Transverse colon (tissue), 4 donors: Measurements from ENCODE around the gene ZCCHC4.

Experiments used
- EP300 ChIP-seq: sonication (generic); formaldehyde crosslinking; IDR thresholded peaks from one replicate; pipeline ENCODE4 v1.6.1; 2017; ENCODE audit warnings: antibody characterized with exemption, low read depth
- POLR2A ChIP-seq: fragments of 450-650 bp; IDR thresholded peaks from one replicate; pipeline ENCODE4 v1.6.1; 2016; ENCODE audit warnings: antibody characterized with exemption, mild to moderate bottlenecking, moderate library complexity
- POLR2AphosphoS5 ChIP-seq, 3 donors: sonication (generic); formaldehyde crosslinking; IDR thresholded peaks; one replicate each; pipeline ENCODE4 v1.6.1; 2016; ENCODE audit warnings: antibody characterized with exemption in 3 of 3
- TF ChIP-seq, protein P1 (sequence below), 5 experiments: fragments of 200-600 bp in 3 of 5; fragments of 450-650 bp in 2 of 5; sonication (generic) in 3 of 5; IDR thresholded peaks; 1 replicate in 2 of 5; 2 replicates in 3 of 5; pipeline ENCODE4 v1.5.1; 2016 to 2017; ENCODE audit warnings: antibody characterized with exemption in 5 of 5, inconsistent platforms in 3 of 5, mild to moderate bottlenecking in 2 of 5, moderate library complexity in 1 of 5

DNA sequence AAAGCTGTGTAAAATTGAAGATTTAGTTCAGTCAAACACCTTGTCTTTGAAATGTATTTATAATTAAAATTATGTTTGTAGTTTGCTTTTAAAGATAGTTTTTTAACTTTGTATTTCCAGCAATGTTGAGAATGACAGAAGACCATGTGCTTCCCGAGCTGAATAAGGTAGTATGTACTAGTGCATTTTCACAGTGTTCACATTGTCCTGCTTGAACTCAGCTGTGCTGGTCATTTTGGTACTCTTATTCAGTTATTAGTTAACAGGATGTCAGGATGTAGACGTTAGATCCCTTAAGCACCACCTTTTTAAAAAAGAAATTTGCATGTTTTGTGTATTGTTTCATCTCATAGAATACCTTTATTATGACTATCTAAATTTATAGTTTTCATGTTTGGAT lies 92.9 kb downstream of the ZCCHC4 start:
- TF ChIP-seq EP300 (no peak), POLR2A (no peak), POLR2AphosphoS5 (IDR thresholded peaks at IDR 0.05) (no peak)
- TF ChIP-seq, protein P1, sequence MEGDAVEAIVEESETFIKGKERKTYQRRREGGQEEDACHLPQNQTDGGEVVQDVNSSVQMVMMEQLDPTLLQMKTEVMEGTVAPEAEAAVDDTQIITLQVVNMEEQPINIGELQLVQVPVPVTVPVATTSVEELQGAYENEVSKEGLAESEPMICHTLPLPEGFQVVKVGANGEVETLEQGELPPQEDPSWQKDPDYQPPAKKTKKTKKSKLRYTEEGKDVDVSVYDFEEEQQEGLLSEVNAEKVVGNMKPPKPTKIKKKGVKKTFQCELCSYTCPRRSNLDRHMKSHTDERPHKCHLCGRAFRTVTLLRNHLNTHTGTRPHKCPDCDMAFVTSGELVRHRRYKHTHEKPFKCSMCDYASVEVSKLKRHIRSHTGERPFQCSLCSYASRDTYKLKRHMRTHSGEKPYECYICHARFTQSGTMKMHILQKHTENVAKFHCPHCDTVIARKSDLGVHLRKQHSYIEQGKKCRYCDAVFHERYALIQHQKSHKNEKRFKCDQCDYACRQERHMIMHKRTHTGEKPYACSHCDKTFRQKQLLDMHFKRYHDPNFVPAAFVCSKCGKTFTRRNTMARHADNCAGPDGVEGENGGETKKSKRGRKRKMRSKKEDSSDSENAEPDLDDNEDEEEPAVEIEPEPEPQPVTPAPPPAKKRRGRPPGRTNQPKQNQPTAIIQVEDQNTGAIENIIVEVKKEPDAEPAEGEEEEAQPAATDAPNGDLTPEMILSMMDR (IDR thresholded peaks at IDR 0.05) = no peak
